Lung (tissue), 12 donors: ENCODE data around the gene GTPBP4. TPM values are rescaled to one million over a fixed set of nuclear protein-coding genes. Genes with fewer than 3 reads are reported as not detected.
A peak's percentile ranks its signal among the peaks of the same experiment; 100 is the strongest.

ENCODE experiments used
- ATAC-seq: fragments of 200-7000 bp; cut with Tn5 transposase; one replicate; pipeline ENCODE4 v1.9.1; 2020; ENCODE audit warnings: moderate number of reproducible peaks; ENCODE audit not compliant: insufficient read depth, low FRiP score
- DNase-seq, 3 donors: peaks; one replicate each; pipeline ENCODE4 v3.0.0-alpha.2; 2013 to 2017
- H3K27ac ChIP-seq, 2 donors: one replicate each; pipeline ENCODE4 v1.5.1; 2013; ENCODE audit warnings: mild to moderate bottlenecking in 2 of 2, moderate library complexity in 2 of 2, control low read depth in 1 of 2, inconsistent platforms in 1 of 2, low read depth in 1 of 2, low read length in 1 of 2
- H3K27me3 ChIP-seq, 3 donors: one replicate each; pipeline ENCODE4 v1.5.1; 2013; ENCODE audit warnings: low read length in 2 of 3; ENCODE audit not compliant: control insufficient read depth in 3 of 3, insufficient read depth in 3 of 3
- H3K36me3 ChIP-seq, 4 donors: one replicate each; pipeline ENCODE4 v1.5.1; 2013; ENCODE audit warnings: low read length in 4 of 4, mild to moderate bottlenecking in 1 of 4, moderate library complexity in 1 of 4; ENCODE audit not compliant: control insufficient read depth in 4 of 4, insufficient read depth in 4 of 4
- H3K4me1 ChIP-seq, 5 donors: one replicate each; pipeline ENCODE4 v1.5.1; 2013; ENCODE audit warnings: low read length in 5 of 5, mild to moderate bottlenecking in 2 of 5, moderate library complexity in 1 of 5; ENCODE audit not compliant: control insufficient read depth in 5 of 5, insufficient read depth in 5 of 5
- H3K4me3 ChIP-seq: one replicate; pipeline ENCODE4 v1.5.1; 2013; ENCODE audit warnings: mild to moderate bottlenecking, control low read depth, moderate library complexity
- H3K9ac ChIP-seq, 2 donors: one replicate each; pipeline ENCODE4 v1.5.1; 2013; ENCODE audit warnings: low read length in 2 of 2, control low read depth in 1 of 2; ENCODE audit not compliant: insufficient read depth in 1 of 2
- H3K9me3 ChIP-seq, 4 donors: one replicate each; pipeline ENCODE4 v1.5.1; 2013; ENCODE audit warnings: low read length in 3 of 4, mild to moderate bottlenecking in 1 of 4, moderate library complexity in 1 of 4; ENCODE audit not compliant: control insufficient read depth in 4 of 4, insufficient read depth in 3 of 4
- CTCF ChIP-seq: IDR thresholded peaks from 2 replicates; pipeline ENCODE4 v1.5.1; 2012; ENCODE audit warnings: mild to moderate bottlenecking; ENCODE audit errors: control extremely low read depth, extremely low read depth
- WGBS, 2 donors: extraction: QIAGEN DNeasy Blood & Tissue Kit; methylation state at CpG; one replicate each; pipeline ENCODE4 v1.1.7; 2013; 5-methylcytosine and 5-hydroxymethylcytosine counted together
- polyA plus RNA-seq, 2 donors: library from polyadenylated mRNA; stranded (reverse); fragments of 200-250 nt; gene quantifications; one replicate each; pipeline ENCODE4 v1.2.1, GENCODE V29; 2013
- total RNA-seq, 2 donors: library from RNA; depleted of rRNA in 1 of 2; stranded (reverse); fragments of >200 nt in 1 of 2; gene quantifications; one replicate each; pipeline ENCODE4 v1.2.1, GENCODE V29; 2014 to 2021
- donor health status: control.
- donor health status: control.
- donor health status: Bipolar disorder and iron deficiency.
- donor health status: healthy.
- donor health status: DM: yes; HTN: yes; CAD: no.

GTPBP4 gene
- total and polyA plus RNA-seq, 4 donors: 17.6 to 43.6 (median 39.1) TPM

GRCh38 chr10:1044964-1045363 lies 56.7 kb downstream of the GTPBP4 start:
- DNase-seq (no peak), ATAC-seq (no peak)
- Histone ChIP-seq H3K9ac (no peak overlapping the region), H3K4me3 (no peak overlapping the region), H3K36me3 (peaks cover 6 to 17% (median 10%) of the 10 kb centered on the region in 4 donors), H3K27ac (no peak overlapping the region), H3K4me1 (peaks cover 0 to 13% (median 9%) of the 10 kb centered on the region in 5 donors), H3K27me3 (no peaks in the 10 kb centered on the region), H3K9me3 (peaks cover 0 to 2% (median 0%) of the 10 kb centered on the region in 4 donors)
- WGBS, 2 donors: 71 to 84% methylated on average over 4 of the region's 4 CpGs
- TF ChIP-seq CTCF: no peak

- DNase-seq (no peak), ATAC-seq (no peak)
- H3K27ac ChIP-seq: peak overlapping the region in 1 of 2 donors; percentile 49
- peaks cover 3 to 12% (median 7%) of the 10 kb centered on the region in 4 donors for H3K36me3 ChIP-seq
- H3K4me3 ChIP-seq: no peak overlapping the region
- H3K4me1 ChIP-seq: peaks cover 0 to 16% (median 10%) of the 10 kb centered on the region in 5 donors
- peaks cover 0 to 2% (median 0%) of the 10 kb centered on the region in 4 donors for H3K9me3 ChIP-seq
- no peaks in the 10 kb centered on the region for H3K27me3 ChIP-seq
- WGBS, 2 donors: 78 to 81% methylated on average over 6 of the region's 6 CpGs
- H3K9ac ChIP-seq: no peak overlapping the region
- TF ChIP-seq CTCF: no peak
Observed at GRCh38 chr10:1045415-1045814, 57.2 kb downstream of the GTPBP4 start.

GRCh38 chr10:1047937-1048336 lies 59.7 kb downstream of the GTPBP4 start:
- Histone ChIP-seq H3K27me3 (no peaks in the 10 kb centered on the region), H3K4me3 (peak overlapping the region; percentile 100), H3K9ac (peak overlapping the region; percentile 69 to 87), H3K4me1 (peaks cover 5 to 22% (median 11%) of the 10 kb centered on the region in 5 donors), H3K27ac (peak overlapping the region; percentile 98), H3K36me3 (peaks cover 0 to 16% (median 4%) of the 10 kb centered on the region in 4 donors), H3K9me3 (peaks cover 0 to 2% (median 0%) of the 10 kb centered on the region in 4 donors)
- TF ChIP-seq CTCF: no peak
- WGBS, 2 donors: 5% methylated on average over 15 of the region's 15 CpGs
- ATAC-seq (no peak), DNase-seq (peak in 1 of 3 donors; percentile 24)

- WGBS, 2 donors: 0% methylated on average over 37 of the region's 37 CpGs
- Histone ChIP-seq H3K27ac (peak overlapping the region; percentile 98), H3K36me3 (peaks cover 0 to 18% (median 5%) of the 10 kb centered on the region in 4 donors), H3K9me3 (peaks cover 0 to 2% (median 0%) of the 10 kb centered on the region in 4 donors), H3K9ac (peak overlapping the region; percentile 69 to 87), H3K27me3 (no peaks in the 10 kb centered on the region), H3K4me1 (peaks cover 8 to 26% (median 11%) of the 10 kb centered on the region in 5 donors), H3K4me3 (peak overlapping the region; percentile 100)
- TF ChIP-seq CTCF: no peak
- DNase-seq (no peak), ATAC-seq (no peak)
Observed at GRCh38 chr10:1048349-1048731, 60.1 kb downstream of the GTPBP4 start.
